ENCODE measurements around the gene MACROD2.

MACROD2 gene

GRCh38 chr20:14892782-14893181 lies 897.5 kb downstream of the MACROD2 start:
- TF ChIP-seq ZFX (IDR thresholded peaks at IDR 0.05; ENCODE audit: borderline replicate concordance) (no peak), CTCF (IDR thresholded peaks at IDR 0.05) (no peak)
- no peak overlapping the region for H3K27ac ChIP-seq

- H3K27ac ChIP-seq, result no peak overlapping the region
- TF ChIP-seq ZFX (IDR thresholded peaks at IDR 0.05; ENCODE audit: borderline replicate concordance), result no peak
- TF ChIP-seq CTCF (IDR thresholded peaks at IDR 0.05), result no peak
Measured at GRCh38 chr20:14896569-14896968, 901.3 kb downstream of the MACROD2 start.

GRCh38 chr20:14897608-14898007 lies 902.3 kb downstream of the MACROD2 start:
- no peak for TF ChIP-seq CTCF (IDR thresholded peaks at IDR 0.05)
- TF ChIP-seq ZFX (IDR thresholded peaks at IDR 0.05; ENCODE audit: borderline replicate concordance), result no peak
- no peak overlapping the region for H3K27ac ChIP-seq

GRCh38 chr20:14902432-14903089 lies 907.2 kb downstream of the MACROD2 start:
- no peak overlapping the region for H3K27ac ChIP-seq
- no peak for TF ChIP-seq ZFX (IDR thresholded peaks at IDR 0.05; ENCODE audit: borderline replicate concordance)
- TF ChIP-seq CTCF (IDR thresholded peaks at IDR 0.05), result no peak

- TF ChIP-seq CTCF (IDR thresholded peaks at IDR 0.05) (no peak), ZFX (IDR thresholded peaks at IDR 0.05; ENCODE audit: borderline replicate concordance) (no peak)
- no peak overlapping the region for H3K27ac ChIP-seq
Measured at GRCh38 chr20:14906908-14907434, 911.7 kb downstream of the MACROD2 start.

GRCh38 chr20:14910126-14910525 lies 914.8 kb downstream of the MACROD2 start:
- TF ChIP-seq ZFX (IDR thresholded peaks at IDR 0.05; ENCODE audit: borderline replicate concordance) (no peak), CTCF (IDR thresholded peaks at IDR 0.05) (no peak)
- H3K27ac ChIP-seq, result no peak overlapping the region

GRCh38 chr20:14913896-14914620 lies 918.7 kb downstream of the MACROD2 start:
- TF ChIP-seq CTCF (IDR thresholded peaks at IDR 0.05) (no peak), ZFX (IDR thresholded peaks at IDR 0.05; ENCODE audit: borderline replicate concordance) (no peak)
- H3K27ac ChIP-seq, result no peak overlapping the region
